ENCODE results near the gene IGFBP6. TPM values are rescaled to one million over a fixed set of nuclear protein-coding genes. Genes with fewer than 3 reads are reported as not detected.

IGFBP6 gene
- total and polyA plus RNA-seq, 8 donors: 22.6 to 388 (median 82.8) TPM

- H3K4me3 ChIP-seq: no peak overlapping the region
- no peak overlapping the region for H3K27ac ChIP-seq
- TF ChIP-seq POLR2A (IDR thresholded peaks at IDR 0.05): no peak
- no peak for TF ChIP-seq POLR2AphosphoS5 (IDR thresholded peaks at IDR 0.05)
- TF ChIP-seq, protein P1, sequence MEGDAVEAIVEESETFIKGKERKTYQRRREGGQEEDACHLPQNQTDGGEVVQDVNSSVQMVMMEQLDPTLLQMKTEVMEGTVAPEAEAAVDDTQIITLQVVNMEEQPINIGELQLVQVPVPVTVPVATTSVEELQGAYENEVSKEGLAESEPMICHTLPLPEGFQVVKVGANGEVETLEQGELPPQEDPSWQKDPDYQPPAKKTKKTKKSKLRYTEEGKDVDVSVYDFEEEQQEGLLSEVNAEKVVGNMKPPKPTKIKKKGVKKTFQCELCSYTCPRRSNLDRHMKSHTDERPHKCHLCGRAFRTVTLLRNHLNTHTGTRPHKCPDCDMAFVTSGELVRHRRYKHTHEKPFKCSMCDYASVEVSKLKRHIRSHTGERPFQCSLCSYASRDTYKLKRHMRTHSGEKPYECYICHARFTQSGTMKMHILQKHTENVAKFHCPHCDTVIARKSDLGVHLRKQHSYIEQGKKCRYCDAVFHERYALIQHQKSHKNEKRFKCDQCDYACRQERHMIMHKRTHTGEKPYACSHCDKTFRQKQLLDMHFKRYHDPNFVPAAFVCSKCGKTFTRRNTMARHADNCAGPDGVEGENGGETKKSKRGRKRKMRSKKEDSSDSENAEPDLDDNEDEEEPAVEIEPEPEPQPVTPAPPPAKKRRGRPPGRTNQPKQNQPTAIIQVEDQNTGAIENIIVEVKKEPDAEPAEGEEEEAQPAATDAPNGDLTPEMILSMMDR (IDR thresholded peaks at IDR 0.05): no peak
- TF ChIP-seq EP300 (IDR thresholded peaks at IDR 0.05): no peak
- no peaks in the 10 kb centered on the region for H3K27me3 ChIP-seq
- DNase-seq: no peak
- intact Hi-C loops (cut with DNase I; ENCODE audit: low total_unique reads): no loop called here
- H3K36me3 ChIP-seq: no peaks in the 10 kb centered on the region
- H3K9me3 ChIP-seq: no peaks in the 10 kb centered on the region
- peaks cover 0 to 7% (median 0%) of the 10 kb centered on the region in 4 donors for H3K4me1 ChIP-seq
These were observed 16.5 kb downstream of the IGFBP6 start for GRCh38 chr12:53113951-53114350.

DNA sequence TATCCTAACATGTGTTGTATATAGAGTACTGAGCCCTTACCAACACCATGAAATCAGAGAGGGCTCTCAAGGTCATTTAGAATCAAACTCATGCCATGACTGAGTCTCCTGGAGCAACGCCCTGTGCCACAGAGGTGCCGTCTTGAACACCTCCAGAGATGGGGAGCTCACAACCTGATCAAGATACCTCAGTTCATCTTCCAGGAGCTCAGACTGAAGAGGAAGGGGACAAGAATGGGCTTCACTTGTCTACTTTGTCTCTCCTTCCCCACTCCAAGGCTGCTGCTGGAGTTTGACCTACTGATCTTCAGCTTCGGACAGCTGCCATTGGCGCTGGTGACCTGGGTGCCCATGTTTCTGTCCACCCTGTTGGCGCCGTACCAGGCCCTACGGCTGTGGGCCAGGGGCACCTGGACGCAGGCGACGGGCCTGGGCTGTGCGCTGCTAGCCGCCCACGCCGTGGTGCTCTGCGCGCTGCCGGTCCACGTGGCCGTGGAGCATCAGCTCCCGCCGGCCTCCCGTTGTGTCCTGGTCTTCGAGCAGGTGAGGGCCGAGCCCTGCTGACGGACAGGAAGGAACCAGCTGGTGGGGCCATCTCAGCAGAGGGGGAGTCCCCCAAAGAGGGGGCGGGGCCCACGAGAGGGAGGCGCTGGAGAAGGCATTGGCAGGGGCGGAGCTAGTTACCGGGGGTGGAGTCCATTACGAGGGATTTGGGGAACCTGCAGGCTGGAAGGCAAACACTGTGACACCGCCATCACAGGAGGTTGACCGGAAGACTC, 17.8 kb downstream of the IGFBP6 start:
- no peaks in the 10 kb centered on the region for H3K9me3 ChIP-seq
- intact Hi-C loops (cut with DNase I; ENCODE audit: low total_unique reads): no loop called here
- no peaks in the 10 kb centered on the region for H3K27me3 ChIP-seq
- peaks cover 0 to 7% (median 0%) of the 10 kb centered on the region in 4 donors for H3K4me1 ChIP-seq
- 82 to 93% (median 89%) methylated on average over 29 to 33 of the region's 33 CpGs for WGBS, 5 donors
- no peak for DNase-seq
- H3K4me3 ChIP-seq: no peak overlapping the region
- TF ChIP-seq EP300 (IDR thresholded peaks at IDR 0.05) (no peak), POLR2AphosphoS5 (IDR thresholded peaks at IDR 0.05) (no peak), POLR2A (IDR thresholded peaks at IDR 0.05) (no peak)
- TF ChIP-seq, protein P1 (IDR thresholded peaks at IDR 0.05): no peak
- no peaks in the 10 kb centered on the region for H3K36me3 ChIP-seq
- H3K27ac ChIP-seq: no peak overlapping the region

DNA sequence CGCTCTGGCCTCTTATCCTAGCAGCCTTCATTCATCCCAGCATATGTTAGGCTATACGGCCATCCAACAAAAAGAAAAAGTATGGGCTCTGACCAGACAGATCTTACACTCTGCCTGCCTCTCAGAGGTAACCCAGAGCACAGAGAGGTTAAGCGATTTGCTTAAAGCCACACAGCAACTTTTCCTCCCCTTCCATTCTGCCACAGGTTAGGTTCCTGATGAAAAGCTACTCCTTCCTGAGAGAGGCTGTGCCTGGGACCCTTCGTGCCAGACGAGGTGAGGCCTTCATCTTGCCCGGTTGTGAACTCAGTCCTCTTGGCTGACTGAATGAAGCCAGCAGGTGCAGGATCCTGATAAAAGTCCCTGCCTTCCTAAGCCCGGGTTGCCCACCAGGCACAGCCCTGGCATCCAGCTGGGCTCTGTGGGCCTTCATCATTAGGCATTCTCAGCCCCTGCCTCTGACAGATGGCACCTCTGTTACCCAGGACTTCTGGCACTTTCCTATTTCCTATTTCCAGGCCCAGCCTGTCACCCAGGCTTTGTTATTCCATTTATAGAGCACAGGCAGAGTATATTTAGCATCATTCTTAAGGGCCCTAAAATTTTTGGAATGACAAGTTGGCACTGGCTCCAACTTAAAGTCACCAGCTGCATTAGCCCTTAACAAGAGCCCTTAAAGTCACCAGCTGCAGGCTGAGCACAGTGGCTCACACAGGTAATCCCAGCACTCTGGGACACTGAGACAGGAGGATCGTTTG, 18.6 kb downstream of the IGFBP6 start:
- peaks cover 0 to 7% (median 0%) of the 10 kb centered on the region in 4 donors for H3K4me1 ChIP-seq
- H3K27me3 ChIP-seq: no peaks in the 10 kb centered on the region
- TF ChIP-seq POLR2A (IDR thresholded peaks at IDR 0.05): no peak
- no peak for TF ChIP-seq POLR2AphosphoS5 (IDR thresholded peaks at IDR 0.05)
- TF ChIP-seq, protein P1 (IDR thresholded peaks at IDR 0.05): no peak
- no peak for TF ChIP-seq EP300 (IDR thresholded peaks at IDR 0.05)
- H3K27ac ChIP-seq: peak overlapping the region in 1 of 5 donors; percentile 58
- H3K9me3 ChIP-seq: no peaks in the 10 kb centered on the region
- 80 to 94% (median 89%) methylated on average over 8 of the region's 8 CpGs for WGBS, 5 donors
- no peak for DNase-seq
- H3K36me3 ChIP-seq: no peaks in the 10 kb centered on the region
- intact Hi-C loops (cut with DNase I; ENCODE audit: low total_unique reads): no loop called here
- H3K4me3 ChIP-seq: no peak overlapping the region

DNA sequence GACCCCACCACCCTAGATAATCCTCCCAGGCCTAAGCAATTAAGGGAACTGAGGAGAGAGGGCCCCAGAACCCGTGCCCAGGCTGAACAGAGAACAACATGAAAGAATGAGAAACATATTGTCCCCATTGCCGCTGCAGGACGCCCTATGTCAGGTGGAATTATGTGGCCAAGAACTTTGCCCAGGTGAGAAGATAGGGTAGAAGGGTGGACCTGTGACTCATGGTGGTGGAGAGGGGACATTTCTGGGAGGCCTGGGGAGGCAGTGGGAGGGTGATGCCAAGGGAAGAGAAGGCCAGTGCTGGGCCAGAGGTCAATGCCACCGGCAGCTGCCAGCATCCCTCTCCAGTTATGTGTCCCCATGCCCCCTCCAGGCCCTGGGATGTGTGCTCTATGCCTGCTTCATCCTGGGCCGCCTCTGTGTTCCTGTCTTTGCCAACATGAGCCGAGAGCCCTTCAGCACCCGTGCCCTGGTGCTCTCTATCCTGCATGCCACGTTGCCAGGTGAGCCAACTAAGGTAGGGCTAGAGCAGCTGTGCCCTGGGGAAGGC, 21.4 kb downstream of the IGFBP6 start:
- 82 to 88% (median 83%) methylated on average over 8 of the region's 8 CpGs for WGBS, 5 donors

More for the DNA sequence above, 21.4 kb downstream of the IGFBP6 start:
- Histone ChIP-seq H3K27ac (no peak overlapping the region), H3K9me3 (no peaks in the 10 kb centered on the region), H3K36me3 (no peaks in the 10 kb centered on the region), H3K4me3 (no peak overlapping the region), H3K27me3 (no peaks in the 10 kb centered on the region), H3K4me1 (peaks cover 0 to 7% (median 0%) of the 10 kb centered on the region in 4 donors)
- intact Hi-C loops (cut with DNase I; ENCODE audit: low total_unique reads): no loop called here
- no peak for DNase-seq
- TF ChIP-seq EP300 (IDR thresholded peaks at IDR 0.05): no peak
- TF ChIP-seq POLR2A (IDR thresholded peaks at IDR 0.05): no peak
- TF ChIP-seq POLR2AphosphoS5 (IDR thresholded peaks at IDR 0.05): no peak
- TF ChIP-seq, protein P1 (IDR thresholded peaks at IDR 0.05): no peak

Data from stomach (tissue), 9 donors.